ENCODE measurements around the gene IGFALS.

- TF ChIP-seq CTCF (IDR thresholded peaks at IDR 0.05) (no peak), POLR2AphosphoS5 (IDR thresholded peaks at IDR 0.05) (no peak), POLR2A (IDR thresholded peaks at IDR 0.05) (no peak), EP300 (IDR thresholded peaks at IDR 0.05) (no peak)
These were observed 45.6 kb downstream of the IGFALS start for GRCh38 chr16:1747934-1748333.
